ENCODE results near the gene PTPRC. TPM values are rescaled to one million over a fixed set of nuclear protein-coding genes. Genes with fewer than 3 reads are reported as not detected.

The PTPRC gene
- total RNA-seq, 2 donors from 2014 or later, result 490 to 545 TPM

Other genes starting within 250 kb of the PTPRC start
- gene ATP6V1G3, start 98.4 kb upstream of the PTPRC start, total RNA-seq, result not detected